GM13977 (cell line): Measurements from ENCODE around the gene PPP2R3C.
"Not testable (repeated sequence)": the region's sequence is repeated elsewhere in the genome, so short reads cannot be mapped to it uniquely, and the experiment has no call there.

Source experiments
- DNase-seq: peaks from one replicate; pipeline ENCODE4 v3.0.0; 2012; ENCODE audit warnings: low spot score
- in situ Hi-C: fragments of 300-500 bp; cut with MboI; formaldehyde crosslinking; loops from one replicate; pipeline ENCODE4 v1.12.0; 2022; ENCODE audit warnings: low sequenced_read_pairs, low pct_unique_long_range_greater_than_20kb, mixed read lengths, inconsistent platforms; ENCODE audit not compliant: unreplicated experiment
- TF ChIP-seq, protein P1 (sequence below): IDR thresholded peaks from 2 replicates; pipeline ENCODE4 v1.5.1; 2012; ENCODE audit warnings: mild to moderate bottlenecking, control low read depth; ENCODE audit not compliant: insufficient read depth; ENCODE audit errors: extremely low read depth, missing control alignments

The PPP2R3C gene

DNA sequence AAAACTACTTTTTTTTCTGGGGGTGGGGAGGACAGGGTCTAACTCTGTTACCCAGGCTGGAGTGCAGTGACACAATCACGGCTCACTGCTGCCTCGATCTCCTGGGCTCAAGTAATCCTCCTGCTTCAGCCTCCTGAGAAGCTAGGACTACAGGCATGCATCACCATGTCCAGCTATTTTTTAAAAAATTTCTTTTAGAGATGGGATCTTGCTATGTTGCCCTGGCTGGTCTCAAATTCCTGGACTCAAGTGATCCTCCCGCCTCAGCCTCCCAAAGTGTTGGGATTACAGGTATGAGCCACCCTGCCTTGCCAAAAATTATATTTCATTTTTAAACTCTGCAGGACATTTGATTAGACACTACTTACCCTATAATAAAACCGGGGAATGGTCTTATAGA lies 5.5 kb downstream of the PPP2R3C start:
- in situ Hi-C loops: no loop called here
- DNase-seq: no peak
- TF ChIP-seq, protein P1, sequence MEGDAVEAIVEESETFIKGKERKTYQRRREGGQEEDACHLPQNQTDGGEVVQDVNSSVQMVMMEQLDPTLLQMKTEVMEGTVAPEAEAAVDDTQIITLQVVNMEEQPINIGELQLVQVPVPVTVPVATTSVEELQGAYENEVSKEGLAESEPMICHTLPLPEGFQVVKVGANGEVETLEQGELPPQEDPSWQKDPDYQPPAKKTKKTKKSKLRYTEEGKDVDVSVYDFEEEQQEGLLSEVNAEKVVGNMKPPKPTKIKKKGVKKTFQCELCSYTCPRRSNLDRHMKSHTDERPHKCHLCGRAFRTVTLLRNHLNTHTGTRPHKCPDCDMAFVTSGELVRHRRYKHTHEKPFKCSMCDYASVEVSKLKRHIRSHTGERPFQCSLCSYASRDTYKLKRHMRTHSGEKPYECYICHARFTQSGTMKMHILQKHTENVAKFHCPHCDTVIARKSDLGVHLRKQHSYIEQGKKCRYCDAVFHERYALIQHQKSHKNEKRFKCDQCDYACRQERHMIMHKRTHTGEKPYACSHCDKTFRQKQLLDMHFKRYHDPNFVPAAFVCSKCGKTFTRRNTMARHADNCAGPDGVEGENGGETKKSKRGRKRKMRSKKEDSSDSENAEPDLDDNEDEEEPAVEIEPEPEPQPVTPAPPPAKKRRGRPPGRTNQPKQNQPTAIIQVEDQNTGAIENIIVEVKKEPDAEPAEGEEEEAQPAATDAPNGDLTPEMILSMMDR: no peak

DNA sequence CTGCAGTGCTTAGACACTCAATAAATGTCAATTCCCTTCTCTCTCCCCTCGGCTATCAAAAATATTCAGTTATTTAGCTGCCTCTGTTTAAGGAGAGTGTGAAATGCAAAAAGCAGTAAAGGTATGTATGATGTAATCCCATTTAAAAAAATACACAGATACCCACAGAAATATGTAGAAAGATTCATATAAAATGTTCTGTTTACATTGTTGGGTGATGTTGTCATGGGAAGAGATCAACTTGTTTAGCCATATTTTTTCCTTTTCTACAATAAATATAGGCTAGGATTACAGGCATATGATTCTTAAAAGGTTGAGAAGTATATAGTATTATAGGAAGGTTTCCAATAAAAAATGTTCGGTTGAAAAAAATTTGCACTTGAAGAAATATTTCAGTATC lies 7.8 kb downstream of the PPP2R3C start:
- DNase-seq: no peak
- TF ChIP-seq, protein P1: no peak
- in situ Hi-C loops: no loop called here

DNA sequence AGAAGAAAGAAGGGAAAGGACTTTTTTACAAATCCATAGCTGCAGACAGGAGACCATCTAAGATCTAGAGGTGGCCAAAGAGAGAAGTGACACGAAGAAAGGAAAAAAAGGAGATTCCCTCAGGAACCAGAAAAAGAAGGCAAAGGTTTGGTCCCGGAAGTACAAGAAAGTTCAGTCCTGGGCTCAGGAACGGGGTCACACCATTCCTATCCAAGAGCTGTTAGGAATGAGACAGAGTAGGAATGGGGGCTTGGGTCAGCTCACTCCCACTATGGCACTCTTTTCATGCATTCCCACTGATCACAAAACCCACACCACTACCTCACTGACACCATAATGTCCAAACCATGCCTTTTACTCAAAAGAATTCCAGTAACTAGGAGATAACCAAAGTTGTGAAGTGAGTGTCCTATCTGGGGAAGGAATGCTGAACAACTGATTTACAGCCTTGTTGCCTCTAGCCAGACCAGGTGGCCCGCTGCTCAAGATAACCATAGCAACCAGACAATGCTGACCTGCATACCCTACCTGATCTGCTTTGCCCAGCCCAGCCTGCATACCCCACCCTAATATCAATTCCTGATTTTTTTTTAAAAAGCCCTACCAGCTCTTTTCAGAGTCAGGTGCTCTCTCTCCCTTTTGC lies 8.4 kb downstream of the PPP2R3C start:
- TF ChIP-seq, protein P1: no peak
- in situ Hi-C loops: no loop called here
- DNase-seq: no peak

DNA sequence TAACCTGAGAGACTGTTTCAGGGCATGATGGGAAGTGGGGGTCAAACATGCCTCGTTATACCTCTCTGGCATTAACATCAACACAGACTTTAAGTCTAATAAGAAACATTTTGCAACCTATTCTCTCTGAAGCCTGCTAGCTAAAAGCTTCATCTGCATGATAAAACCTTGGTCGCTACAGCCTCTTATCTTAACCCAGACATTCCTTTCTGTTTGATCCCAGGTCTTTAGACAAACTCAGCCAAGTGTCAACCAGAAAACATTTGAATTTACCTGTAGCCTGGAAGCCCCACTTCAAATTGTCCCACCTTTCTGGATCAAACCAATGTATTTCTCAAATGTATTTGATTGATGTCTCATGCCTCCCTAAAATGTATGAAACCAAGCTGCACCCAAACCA lies 9.1 kb downstream of the PPP2R3C start:
- in situ Hi-C loops: no loop called here
- no peak for DNase-seq
- TF ChIP-seq, protein P1: no peak

DNA sequence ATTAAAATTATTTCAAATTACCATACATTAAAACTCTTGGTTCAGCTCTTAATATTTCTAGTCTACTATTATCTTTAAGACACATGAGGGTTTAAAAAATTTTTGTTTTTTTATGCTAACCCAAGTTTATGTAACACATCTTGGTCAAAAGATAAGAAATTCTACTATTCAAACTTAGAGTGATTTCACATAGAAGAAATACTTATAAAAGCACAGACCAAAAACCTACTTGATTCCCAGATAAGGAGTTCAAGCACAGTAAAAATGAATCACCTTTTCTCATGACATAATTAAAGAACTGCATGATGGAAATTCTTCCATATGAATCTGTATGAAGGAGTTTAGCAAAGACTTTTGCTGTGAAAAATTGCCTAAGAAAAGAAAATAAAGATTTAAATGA lies 13.9 kb downstream of the PPP2R3C start:
- DNase-seq: no peak
- in situ Hi-C loops: no loop called here

DNA sequence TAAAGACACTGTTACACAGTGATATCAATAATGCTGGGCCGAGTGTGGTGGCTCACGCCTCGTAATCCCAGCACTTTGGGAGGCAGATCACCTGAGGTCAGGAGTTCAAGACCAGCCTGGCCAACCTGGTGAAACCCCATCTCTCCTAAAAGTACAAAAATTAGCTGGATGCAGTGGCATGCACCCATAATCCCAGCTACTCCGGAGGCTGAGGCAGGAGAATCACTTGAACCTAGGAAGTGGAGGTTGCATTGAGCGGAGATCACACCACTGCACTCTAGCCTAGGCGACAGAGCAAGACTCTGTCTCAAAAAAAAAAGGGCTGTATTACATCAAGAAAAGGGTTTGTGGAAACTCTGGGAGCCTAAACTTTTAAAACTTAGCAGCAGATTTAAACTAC lies 27.1 kb downstream of the PPP2R3C start:
- DNase-seq, in situ Hi-C loops: not testable (repeated sequence)

More for the DNA sequence above, 13.9 kb downstream of the PPP2R3C start:
- TF ChIP-seq, protein P1: no peak

DNA sequence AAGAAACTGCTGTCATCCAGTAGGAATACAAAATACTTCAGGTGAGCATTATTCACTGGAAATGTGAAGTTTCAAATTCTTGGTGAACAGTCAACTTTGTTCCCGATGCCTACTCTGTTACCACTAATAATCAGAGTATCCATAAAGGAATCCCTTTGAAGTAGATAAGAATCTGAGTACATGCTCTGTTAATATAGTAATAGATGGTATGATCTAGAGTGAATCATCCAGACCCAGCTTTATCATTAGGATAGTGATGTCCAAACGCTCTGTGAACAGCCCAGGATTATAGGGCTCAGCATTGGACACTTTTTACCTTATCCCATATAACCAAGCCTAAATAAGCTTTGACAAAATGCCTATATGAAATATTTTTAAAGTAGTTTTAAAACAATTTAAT lies 33.3 kb downstream of the PPP2R3C start:
- DNase-seq: no peak
- TF ChIP-seq, protein P1: no peak
- in situ Hi-C loops: no loop called here
